GM10266 (cell line): Measurements from ENCODE around the gene ZNF668.

ENCODE experiments used
- DNase-seq: peaks from one replicate; pipeline ENCODE4 v3.0.0; 2012; ENCODE audit errors: extremely low spot score
- CTCF ChIP-seq: IDR thresholded peaks from 2 replicates; pipeline ENCODE4 v1.5.1; 2012; ENCODE audit warnings: mild to moderate bottlenecking, low read depth; ENCODE audit not compliant: control insufficient read depth, insufficient read depth; ENCODE audit errors: missing control alignments

Gene ZNF668

DNA sequence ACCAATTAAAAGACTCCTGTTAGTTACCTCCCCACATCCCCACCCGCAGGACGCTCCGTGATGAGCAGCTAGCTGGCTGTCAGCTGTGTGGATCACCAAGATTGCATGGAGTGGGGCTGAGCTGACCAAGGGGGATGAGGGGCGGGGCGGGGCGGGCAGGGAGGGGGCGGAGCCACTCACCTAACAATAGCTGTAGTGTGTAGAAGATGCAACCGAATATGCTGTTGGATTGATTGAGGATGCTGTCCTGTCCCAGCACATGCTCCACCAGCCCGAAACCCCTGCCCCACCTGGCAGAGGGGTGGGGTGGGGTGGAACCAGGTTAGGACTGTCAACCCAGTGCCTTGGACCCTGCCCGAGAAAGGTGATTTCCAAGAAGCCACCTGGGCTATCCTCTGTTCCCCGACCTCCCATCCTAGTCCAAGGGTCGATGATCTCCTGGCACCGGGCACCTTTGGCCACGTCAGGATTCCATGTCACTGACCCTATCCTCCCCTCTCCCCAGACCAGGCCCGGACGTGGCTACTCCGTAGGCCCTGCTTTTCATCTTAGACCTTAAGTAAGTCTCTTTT lies 19.2 kb upstream of the ZNF668 start:
- no peak for TF ChIP-seq CTCF
- no peak for DNase-seq

DNA sequence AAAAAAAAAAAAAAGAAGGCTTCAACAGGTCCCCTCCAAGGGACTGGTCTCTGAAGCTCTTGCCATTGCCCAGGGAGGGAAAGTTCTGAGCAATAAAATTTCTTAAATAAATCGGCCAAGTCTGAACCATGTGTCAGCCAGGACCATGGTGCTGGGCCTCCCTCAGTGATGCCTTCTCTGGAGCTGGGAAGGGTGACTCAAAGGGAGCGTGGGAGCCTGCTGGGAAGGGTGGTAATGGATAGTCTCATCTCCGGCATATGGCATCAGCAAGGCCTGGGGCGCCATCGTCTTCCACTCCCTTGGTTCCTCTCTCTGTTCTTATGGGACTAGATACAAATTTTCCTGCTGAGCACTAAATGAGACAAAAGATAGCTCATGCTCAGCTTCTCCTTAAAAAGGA lies 18.3 kb upstream of the ZNF668 start:
- TF ChIP-seq CTCF = no peak
- no peak for DNase-seq

DNA sequence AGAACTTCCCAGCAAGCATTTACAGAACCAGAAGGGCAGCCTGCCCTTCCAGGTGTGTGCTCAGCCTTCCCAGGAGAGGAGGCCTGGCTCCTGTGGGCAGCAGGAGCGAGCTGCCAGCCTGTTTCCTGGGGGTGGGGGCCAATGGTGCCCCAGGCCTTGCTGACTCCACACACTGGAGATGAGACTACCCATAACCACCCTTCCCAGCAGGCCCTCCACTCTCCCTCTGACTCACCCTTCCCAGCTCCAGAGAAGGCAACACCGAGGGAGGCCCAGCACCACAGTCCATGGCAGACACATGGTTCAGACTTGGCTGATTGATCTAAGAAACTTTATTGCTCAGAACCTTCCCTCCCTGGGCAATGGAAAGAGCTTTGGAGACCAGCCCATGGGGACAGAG lies 16.5 kb upstream of the ZNF668 start:
- no peak for TF ChIP-seq CTCF
- DNase-seq = no peak

DNA sequence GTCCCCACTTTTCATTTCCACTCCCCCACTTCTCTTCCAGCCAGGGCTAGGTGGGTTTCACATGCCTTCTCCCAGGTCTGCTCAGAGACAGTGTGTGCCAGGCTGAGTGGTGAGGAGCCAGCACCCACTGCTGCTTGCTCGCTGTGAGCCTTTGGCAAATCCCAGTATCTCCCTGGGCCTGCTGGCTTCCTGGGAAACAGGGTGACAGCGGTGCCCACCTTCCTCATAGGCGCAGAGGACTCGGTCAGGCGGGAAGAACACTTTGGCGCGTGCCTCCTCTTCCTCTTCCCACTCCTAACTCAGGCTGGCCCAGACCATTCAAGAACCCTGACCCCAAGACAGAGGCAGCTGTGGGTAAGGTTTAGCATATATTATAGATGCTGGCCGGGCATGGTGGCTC lies 15.2 kb upstream of the ZNF668 start:
- no peak for DNase-seq
- TF ChIP-seq CTCF = no peak

- TF ChIP-seq CTCF = no peak
- no peak for DNase-seq
These were observed 14.6 kb upstream of the ZNF668 start, which contains the start of gene PRSS53 for GRCh38 chr16:31088459-31089183. Gene PRSS53, minus strand, starts transcription at chr16:31088943. Its CDS starts 134 bp downstream, at chr16:31088809.

- no peak for DNase-seq
- no peak for TF ChIP-seq CTCF
These were observed 13.9 kb upstream of the ZNF668 start for GRCh38 chr16:31087971-31088370.

GRCh38 chr16:31087481-31087880 lies 13.4 kb upstream of the ZNF668 start:
- DNase-seq = no peak
- no peak for TF ChIP-seq CTCF
